Left lung (tissue), 10 donors: Measurements from ENCODE around the gene TMEM203. TPM values are rescaled to one million over a fixed set of nuclear protein-coding genes. Genes with fewer than 3 reads are reported as not detected.

ENCODE experiments used
- ATAC-seq: fragments of 200-7000 bp; cut with Tn5 transposase; one replicate; pipeline ENCODE4 v1.9.1; 2020; ENCODE audit warnings: moderate library complexity
- DNase-seq, 4 donors: peaks; one replicate each; pipeline ENCODE4 v3.0.0-alpha.2; 2013 to 2020
- H3K27ac ChIP-seq, 2 donors: fragments of 200-600 bp; sonication (generic) in 1 of 2; one replicate each; pipeline versions ENCODE4 v1.5.0 to v1.8.0; 2020 to 2021
- H3K27me3 ChIP-seq, 2 donors: fragments of 200-600 bp; sonication (generic) in 1 of 2; one replicate each; pipeline versions ENCODE4 v1.5.0 to v1.8.0; 2020 to 2021
- H3K36me3 ChIP-seq, 2 donors: fragments of 200-600 bp; sonication (generic) in 1 of 2; one replicate each; pipeline versions ENCODE4 v1.5.0 to v1.8.0; 2020 to 2021
- H3K4me1 ChIP-seq, 2 donors: fragments of 200-600 bp; one replicate each; pipeline ENCODE4 v1.8.0; 2021
- H3K4me3 ChIP-seq, 2 donors: fragments of 200-600 bp; sonication (generic) in 1 of 2; one replicate each; pipeline versions ENCODE4 v1.5.0 to v1.8.0; 2020 to 2021; ENCODE audit warnings: mild to moderate bottlenecking in 1 of 2
- H3K9me3 ChIP-seq, 2 donors: fragments of 200-600 bp; sonication (generic) in 1 of 2; one replicate each; pipeline versions ENCODE4 v1.5.0 to v1.8.0; 2020 to 2021
- intact Hi-C, 2 donors: fragments of 100-400 bp; cut with DNase I; formaldehyde crosslinking; loops; one replicate each; pipeline versions ENCODE4 v1.11.2 to v1.14.2; 2022
- polyA plus RNA-seq, 6 donors: library from polyadenylated mRNA; unstranded; fragments of 120-200 nt; gene quantifications; one replicate each; pipeline ENCODE4 v1.2.1, GENCODE V29; 2013; ENCODE audit not compliant: insufficient read length in 6 of 6
- total RNA-seq, 2 donors: library from RNA; stranded (reverse); fragmentation: NEBNext Ultra II Directional; extraction: Animal tissue kit (Norgen Biotek cat#: 25700); gene quantifications; one replicate each; pipeline ENCODE4 v1.2.1, GENCODE V29; 2021
- TF ChIP-seq, protein P1 (sequence below), 2 donors: fragments of 200-600 bp; sonication (generic) in 1 of 2; IDR thresholded peaks; one replicate each; pipeline versions ENCODE4 v1.5.0 to v1.8.0; 2021; ENCODE audit warnings: antibody characterized with exemption in 2 of 2
- donor health status: DM: no; HTN: yes; CAD: no.
- donor health status: DM: no; HTN: no; CAD: no.

The TMEM203 gene
- total and polyA plus RNA-seq, 8 donors, result 30.4 to 37.8 (median 31.8) TPM

DNA sequence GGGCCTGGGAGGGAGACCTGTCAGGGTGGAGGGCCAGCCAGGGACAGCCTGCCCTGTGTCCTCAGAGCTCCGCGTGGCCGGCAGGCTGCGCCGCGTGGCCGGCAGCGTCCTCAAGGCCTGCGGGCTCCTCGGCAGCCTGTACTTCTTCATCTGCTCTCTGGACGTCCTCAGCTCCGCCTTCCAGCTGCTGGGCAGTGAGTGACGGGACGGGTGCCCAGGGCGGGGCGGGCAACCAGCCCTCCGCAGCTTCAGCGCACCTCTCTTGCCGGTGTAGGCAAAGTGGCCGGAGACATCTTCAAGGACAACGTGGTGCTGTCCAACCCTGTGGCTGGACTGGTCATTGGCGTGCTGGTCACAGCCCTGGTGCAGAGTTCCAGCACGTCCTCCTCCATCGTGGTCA, 27.1 kb upstream of the TMEM203 start:
- Histone ChIP-seq H3K4me1 (peaks cover 8 to 21% of the 10 kb centered on the region in 2 donors), H3K27ac (no peak overlapping the region), H3K27me3 (peaks cover 0 to 84% of the 10 kb centered on the region in 2 donors), H3K4me3 (no peak overlapping the region), H3K9me3 (no peaks in the 10 kb centered on the region), H3K36me3 (no peaks in the 10 kb centered on the region)
- no peak for ATAC-seq
- intact Hi-C loops, result no loop called here
- TF ChIP-seq, protein P1, sequence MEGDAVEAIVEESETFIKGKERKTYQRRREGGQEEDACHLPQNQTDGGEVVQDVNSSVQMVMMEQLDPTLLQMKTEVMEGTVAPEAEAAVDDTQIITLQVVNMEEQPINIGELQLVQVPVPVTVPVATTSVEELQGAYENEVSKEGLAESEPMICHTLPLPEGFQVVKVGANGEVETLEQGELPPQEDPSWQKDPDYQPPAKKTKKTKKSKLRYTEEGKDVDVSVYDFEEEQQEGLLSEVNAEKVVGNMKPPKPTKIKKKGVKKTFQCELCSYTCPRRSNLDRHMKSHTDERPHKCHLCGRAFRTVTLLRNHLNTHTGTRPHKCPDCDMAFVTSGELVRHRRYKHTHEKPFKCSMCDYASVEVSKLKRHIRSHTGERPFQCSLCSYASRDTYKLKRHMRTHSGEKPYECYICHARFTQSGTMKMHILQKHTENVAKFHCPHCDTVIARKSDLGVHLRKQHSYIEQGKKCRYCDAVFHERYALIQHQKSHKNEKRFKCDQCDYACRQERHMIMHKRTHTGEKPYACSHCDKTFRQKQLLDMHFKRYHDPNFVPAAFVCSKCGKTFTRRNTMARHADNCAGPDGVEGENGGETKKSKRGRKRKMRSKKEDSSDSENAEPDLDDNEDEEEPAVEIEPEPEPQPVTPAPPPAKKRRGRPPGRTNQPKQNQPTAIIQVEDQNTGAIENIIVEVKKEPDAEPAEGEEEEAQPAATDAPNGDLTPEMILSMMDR (IDR thresholded peaks at IDR 0.05), result no peak
- no peak for DNase-seq

DNA sequence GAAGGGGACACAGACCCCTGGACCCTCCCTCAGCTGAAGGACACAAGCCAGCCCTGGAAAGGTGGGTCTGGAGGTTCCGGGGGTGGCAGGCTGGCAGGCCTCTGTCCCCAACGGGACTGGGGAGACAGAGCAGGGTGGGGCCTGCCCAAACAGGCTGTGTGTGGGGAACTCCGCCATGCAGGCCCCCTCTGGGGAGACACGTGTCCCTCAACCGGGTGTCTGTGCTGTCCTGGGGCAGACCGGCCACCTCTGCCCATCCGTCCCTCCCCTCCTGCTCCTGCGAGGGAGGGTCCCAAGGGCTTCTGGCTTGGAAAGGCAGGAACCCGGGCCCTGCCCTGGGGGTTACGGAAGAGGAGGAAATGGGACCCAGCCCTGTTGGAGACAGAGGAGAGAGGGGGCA, 26.7 kb upstream of the TMEM203 start:
- H3K27me3 ChIP-seq, result peaks cover 0 to 88% of the 10 kb centered on the region in 2 donors
- intact Hi-C loops, result no loop called here
- H3K4me3 ChIP-seq, result no peak overlapping the region
- H3K36me3 ChIP-seq, result no peaks in the 10 kb centered on the region
- no peaks in the 10 kb centered on the region for H3K9me3 ChIP-seq
- ATAC-seq, result no peak
- peaks cover 11 to 21% of the 10 kb centered on the region in 2 donors for H3K4me1 ChIP-seq
- H3K27ac ChIP-seq, result no peak overlapping the region
- DNase-seq, result no peak
- TF ChIP-seq, protein P1 (IDR thresholded peaks at IDR 0.05), result no peak

DNA sequence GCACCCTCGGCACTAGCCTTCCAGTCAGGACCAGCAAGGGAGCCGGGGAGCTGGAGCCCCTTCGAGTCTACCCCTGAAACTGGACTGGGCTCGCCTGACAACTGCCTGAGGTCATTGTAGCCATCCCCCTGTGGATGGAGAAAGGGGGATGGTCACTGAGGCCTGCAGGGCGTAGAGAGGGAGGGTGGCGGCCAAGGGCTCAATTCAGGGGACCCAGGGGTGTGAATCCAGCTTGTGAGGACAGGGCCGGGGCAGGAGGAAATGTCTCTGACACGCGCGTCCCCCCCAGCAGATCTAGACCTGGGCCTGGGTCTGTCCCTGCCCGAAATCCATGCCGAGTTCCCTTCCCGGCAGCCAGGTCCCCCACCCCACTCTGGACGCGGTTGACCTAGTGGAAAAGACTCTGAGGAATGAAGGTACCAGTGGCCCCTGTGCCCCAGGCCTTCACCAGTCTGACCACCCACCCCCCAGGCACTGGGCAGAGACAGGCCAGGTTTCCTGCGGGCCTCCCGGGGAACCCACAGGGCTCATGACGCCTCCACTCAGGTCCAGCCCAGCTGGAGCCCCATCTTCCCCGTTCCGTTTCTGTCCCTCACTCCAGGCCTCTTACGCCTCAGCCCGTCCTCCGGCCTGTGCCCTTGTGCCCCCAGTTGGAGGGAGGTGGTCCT, 26.1 kb upstream of the TMEM203 start:
- Histone ChIP-seq H3K36me3 (no peaks in the 10 kb centered on the region), H3K27ac (no peak overlapping the region), H3K4me3 (no peak overlapping the region), H3K9me3 (no peaks in the 10 kb centered on the region), H3K4me1 (peaks cover 6 to 18% of the 10 kb centered on the region in 2 donors), H3K27me3 (peaks cover 0 to 94% of the 10 kb centered on the region in 2 donors)
- no peak for ATAC-seq
- no peak for DNase-seq
- TF ChIP-seq, protein P1 (IDR thresholded peaks at IDR 0.05), result no peak
- intact Hi-C loops, result loop anchor here in 1 of 2 donors (2.0 kb wide), 1 partner anchor 109 kb away; no protein-coding TSS in a partner anchor

DNA sequence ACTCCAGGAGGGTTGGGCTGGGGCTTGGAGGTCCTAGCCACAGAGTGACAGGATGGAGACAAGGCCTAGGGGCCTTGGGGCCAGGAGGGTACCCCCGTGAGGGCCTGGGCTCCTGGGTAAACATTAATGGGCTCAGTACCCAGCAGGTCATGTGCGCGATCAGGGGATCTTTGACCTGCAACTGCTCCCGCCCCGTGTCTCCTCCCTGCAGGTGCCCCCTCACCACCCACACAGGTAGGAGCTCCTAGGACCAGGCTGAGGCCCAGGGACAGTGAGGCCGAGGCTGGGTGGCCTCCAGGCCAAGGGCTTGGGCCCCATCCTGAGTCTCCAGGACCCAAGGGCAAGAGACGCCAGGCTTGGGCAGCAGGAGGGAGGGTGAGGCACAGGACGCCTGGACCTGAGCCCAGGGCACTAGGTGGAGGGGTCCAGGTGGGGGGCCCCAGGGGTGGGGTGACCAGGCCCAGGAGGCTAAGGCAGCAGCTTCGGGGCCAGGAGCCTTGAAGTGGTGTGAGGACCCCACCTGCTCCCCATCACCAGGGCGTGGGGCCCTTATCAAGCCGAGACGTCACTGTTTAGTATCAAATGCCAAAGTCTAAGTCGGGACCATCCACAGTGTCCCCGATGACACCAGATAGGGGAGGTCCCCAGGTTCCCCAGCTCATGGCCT, 25.4 kb upstream of the TMEM203 start, which contains the start of gene SLC34A3:
TSS of gene SLC34A3 (plus strand) at position 197 of the 667 bp plus-strand sequence. CDS start 802 bp downstream, outside the sequence.
- Histone ChIP-seq H3K4me1 (peaks cover 3 to 17% of the 10 kb centered on the region in 2 donors), H3K27ac (no peak within 1 kb of the TSS), H3K36me3 (no peaks in the 10 kb centered on the region), H3K9me3 (no peaks in the 10 kb centered on the region), H3K4me3 (no peak within 1 kb of the TSS), H3K27me3 (peaks cover 0 to 92% of the 10 kb centered on the region in 2 donors)
- TF ChIP-seq, protein P1 (IDR thresholded peaks at IDR 0.05), result no peak
- DNase-seq, result no peak
- ATAC-seq, result no peak
- intact Hi-C loops, result loop anchor here in 1 of 2 donors (2.0 kb wide), 1 partner anchor 108 kb away; no protein-coding TSS in a partner anchor
